Heart left ventricle (tissue), 16 donors: ENCODE measurements around the gene LYPD6B. TPM values are rescaled to one million over a fixed set of nuclear protein-coding genes. Genes with fewer than 3 reads are reported as not detected.

Experiments used
- ATAC-seq, 4 donors: fragments of 200-7000 bp; cut with Tn5 transposase; one replicate each; pipeline ENCODE4 v1.9.1; 2020 to 2022; ENCODE audit warnings: moderate library complexity in 4 of 4, mild to moderate bottlenecking in 3 of 4, moderate number of reproducible peaks in 1 of 4
- DNase-seq, 5 donors: peaks; one replicate each; pipeline ENCODE4 v3.0.0-alpha.2; 2020
- H3K27ac ChIP-seq, 12 donors: fragments of 200-600 bp; sonication (generic) in 4 of 12; one replicate each; pipeline versions ENCODE4 v1.5.0 to v1.8.0; 2016 to 2022; ENCODE audit warnings: mild to moderate bottlenecking in 2 of 12
- H3K27me3 ChIP-seq, 9 donors: fragments of 200-600 bp; sonication (generic) in 2 of 9; one replicate each; pipeline versions ENCODE4 v1.5.1 to v1.8.0; 2016 to 2022; ENCODE audit warnings: mild to moderate bottlenecking in 3 of 9
- H3K36me3 ChIP-seq, 9 donors: fragments of 200-600 bp; sonication (generic) in 2 of 9; one replicate each; pipeline versions ENCODE4 v1.5.0 to v1.8.0; 2018 to 2022; ENCODE audit warnings: mild to moderate bottlenecking in 2 of 9
- H3K4me1 ChIP-seq, 12 donors: fragments of 200-600 bp; sonication (generic) in 4 of 12; one replicate each; pipeline versions ENCODE4 v1.5.0 to v1.8.0; 2016 to 2022; ENCODE audit warnings: mild to moderate bottlenecking in 3 of 12
- H3K4me3 ChIP-seq, 12 donors: fragments of 200-600 bp; sonication (generic) in 4 of 12; one replicate each; pipeline versions ENCODE4 v1.5.0 to v1.8.0; 2017 to 2022; ENCODE audit warnings: mild to moderate bottlenecking in 9 of 12, moderate library complexity in 4 of 12
- H3K9me3 ChIP-seq, 12 donors: fragments of 200-600 bp; sonication (generic) in 4 of 12; one replicate each; pipeline versions ENCODE4 v1.5.0 to v1.8.0; 2016 to 2022; ENCODE audit warnings: mild to moderate bottlenecking in 1 of 12
- CTCF ChIP-seq, 12 donors: fragments of 200-600 bp; sonication (generic) in 4 of 12; IDR thresholded peaks; one replicate each; pipeline versions ENCODE4 v1.5.0 to v1.8.0; 2018 to 2022; ENCODE audit warnings: antibody characterized with exemption in 12 of 12, mild to moderate bottlenecking in 5 of 12
- POLR2A ChIP-seq, 2 donors: fragments of 450-650 bp; IDR thresholded peaks; one replicate each; pipeline ENCODE4 v1.6.1; 2017; ENCODE audit warnings: antibody characterized with exemption in 2 of 2, mild to moderate bottlenecking in 2 of 2, moderate library complexity in 2 of 2
- WGBS, 4 donors: extraction: QIAGEN DNeasy Blood & Tissue Kit in 2 of 4; methylation state at CpG; one replicate each; pipeline versions ENCODE4 v1.1.5 to v1.1.7; 2013 to 2018; 5-methylcytosine and 5-hydroxymethylcytosine counted together
- intact Hi-C, 10 donors: fragments of 100-400 bp; cut with DNase I; formaldehyde crosslinking; loops; one replicate each; pipeline versions ENCODE4 v1.11.1 to v1.14.2; 2022
- polyA plus RNA-seq, 2 donors: library from polyadenylated mRNA; stranded (reverse); fragments of 200-250 nt; gene quantifications; one replicate each; pipeline ENCODE4 v1.2.3, GENCODE V29; 2013
- total RNA-seq, 9 donors: library from RNA; depleted of rRNA in 2 of 9; stranded (reverse); fragments of >200 nt in 2 of 9; fragmentation: NEBNext Ultra II Directional in 3 of 9; extraction: Animal tissue kit (Norgen Biotek cat#: 25700) in 3 of 9; gene quantifications; one replicate each; pipeline versions ENCODE4 v1.1.0 to v1.2.4, GENCODE V29; 2016 to 2023
- donor health status: ischemic (EF 13 %, LVEDD 7.1; RV severe dilation, severe dysfunction).
- donor health status: healthy with polysubstance abuse.
- donor health status: DM: no; HTN: yes; CAD: no.
- donor health status: DM: no; HTN: no; CAD: no.
- donor health status: ischemic (EF 25% LVEDD 6.9; RV normal size, moderate dysfunction).
- donor health status: ischemic (EF 25% LVEDD 5.7; RV mildly dilated, moderate dysfunction).
- donor health status: healthy.
- donor health status: DM: yes; HTN: yes; CAD: no.
- donor health status: ischemic (EF 35%, LVEDD 5.7; RV mildly dilated, moderate dysfunction).
- donor health status: nonischemic (EF 11% LVEDD 7.7; RV severe dilation, severe dysfunction).
- donor health status: DM: yes; HTN: yes; CAD: no.
- donor health status: PGD.
- donor health status: ischemic (EF 29% LVEDD 5.4; RV normal size, mild dysfunction).
- donor health status: nonischemic (EF 23%, LVEDD 6.1; RV moderate dilation, normal function).

The LYPD6B gene
- total and polyA plus RNA-seq, 11 donors: not detected

DNA sequence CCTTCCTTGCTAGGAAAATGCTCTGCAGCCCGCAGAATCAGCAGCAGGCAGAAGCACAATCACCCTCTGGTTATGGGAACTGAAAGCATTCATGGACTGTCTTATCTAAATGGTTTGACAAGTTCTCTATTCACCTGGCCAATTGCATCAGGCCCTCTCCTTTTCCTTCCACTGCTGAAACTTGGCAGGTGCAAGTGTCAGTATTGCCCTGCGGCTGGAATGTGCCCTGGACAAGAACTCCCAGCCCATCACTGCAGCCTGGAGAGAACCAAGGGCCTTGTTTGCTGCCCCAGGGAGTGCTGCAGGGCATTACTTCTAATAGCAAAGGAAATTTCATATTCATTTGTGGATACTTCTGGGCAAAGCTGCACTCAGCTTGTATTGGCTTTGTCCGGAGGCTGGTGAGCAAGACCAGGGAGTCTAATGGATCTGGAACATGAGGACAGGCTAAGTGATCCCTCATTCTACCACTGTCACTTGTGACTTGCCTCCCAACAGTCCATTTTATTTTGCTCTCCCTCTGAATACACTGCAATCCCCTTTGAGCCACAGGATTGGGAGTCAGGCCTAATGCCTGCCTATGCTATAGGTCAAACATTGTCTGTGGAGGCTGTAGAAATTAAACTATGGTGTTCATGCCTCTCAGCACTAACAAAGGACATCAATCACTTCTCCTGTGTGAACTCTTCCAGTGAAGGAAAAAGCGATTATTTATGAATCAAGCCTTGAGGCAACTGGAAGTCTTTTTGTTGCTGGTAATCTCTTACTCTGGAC lies 116.9 kb downstream of the LYPD6B start:
- TF ChIP-seq POLR2A (IDR thresholded peaks at IDR 0.05) (no peak), CTCF (IDR thresholded peaks at IDR 0.05) (no peak)

DNA sequence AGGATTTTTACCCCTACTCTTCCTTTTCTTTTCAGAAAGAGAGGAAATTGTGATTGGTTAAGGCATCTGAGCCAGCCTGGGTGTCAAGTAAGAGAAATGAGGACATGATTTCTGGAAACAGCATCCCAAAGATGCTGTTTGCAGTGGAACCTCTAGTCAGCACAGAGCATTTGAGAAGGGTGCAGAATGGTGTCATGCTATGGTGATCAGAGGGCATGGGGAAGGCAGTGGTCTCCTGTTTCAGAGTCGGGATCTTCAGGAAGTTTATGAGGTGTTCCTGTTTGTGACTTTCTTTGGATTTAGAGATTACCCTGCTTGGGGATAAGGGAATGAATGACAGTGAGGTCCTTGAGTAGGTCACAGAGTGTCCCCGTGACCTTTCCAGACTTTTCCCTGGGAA lies 117.5 kb downstream of the LYPD6B start:
- no peaks in the 10 kb centered on the region for H3K27me3 ChIP-seq
- ATAC-seq (no peak), DNase-seq (no peak)
- H3K4me3 ChIP-seq: no peak overlapping the region
- 76 to 92% (median 84%) methylated on average over 2 of the region's 2 CpGs for WGBS, 4 donors
- no peak overlapping the region for H3K27ac ChIP-seq
- no peak for TF ChIP-seq CTCF (IDR thresholded peaks at IDR 0.05)
- no peak for TF ChIP-seq POLR2A (IDR thresholded peaks at IDR 0.05)
- no peaks in the 10 kb centered on the region for H3K9me3 ChIP-seq
- H3K36me3 ChIP-seq: no peaks in the 10 kb centered on the region
- intact Hi-C loops: no loop called here
- H3K4me1 ChIP-seq: peaks cover 0 to 16% (median 0%) of the 10 kb centered on the region in 12 donors

More for the DNA sequence above, 116.9 kb downstream of the LYPD6B start:
- Histone ChIP-seq H3K4me3 (no peak overlapping the region), H3K27me3 (no peaks in the 10 kb centered on the region), H3K27ac (no peak overlapping the region), H3K4me1 (peaks cover 0 to 16% (median 0%) of the 10 kb centered on the region in 12 donors), H3K9me3 (peaks cover 0 to 1% (median 0%) of the 10 kb centered on the region in 12 donors), H3K36me3 (no peaks in the 10 kb centered on the region)
- no peak for DNase-seq
- no peak for ATAC-seq
- WGBS, 4 donors: 71 to 86% (median 77%) methylated on average over 4 of the region's 4 CpGs
- intact Hi-C loops: no loop called here

GRCh38 chr2:149156971-149157740 lies 118.7 kb downstream of the LYPD6B start:
- H3K4me1 ChIP-seq: peaks cover 0 to 17% (median 0%) of the 10 kb centered on the region in 12 donors
- no peak for TF ChIP-seq POLR2A (IDR thresholded peaks at IDR 0.05)
- TF ChIP-seq CTCF (IDR thresholded peaks at IDR 0.05): no peak
- no peaks in the 10 kb centered on the region for H3K36me3 ChIP-seq
- H3K27me3 ChIP-seq: no peaks in the 10 kb centered on the region
- no peak overlapping the region for H3K27ac ChIP-seq
- no peak overlapping the region for H3K4me3 ChIP-seq
- WGBS, 4 donors: 73 to 76% (median 75%) methylated on average over 8 of the region's 8 CpGs
- DNase-seq (no peak), ATAC-seq (no peak)
- intact Hi-C loops: no loop called here
- H3K9me3 ChIP-seq: no peaks in the 10 kb centered on the region

- no peaks in the 10 kb centered on the region for H3K9me3 ChIP-seq
These were observed 120.5 kb downstream of the LYPD6B start for GRCh38 chr2:149158957-149159356.

More at GRCh38 chr2:149158957-149159356, 120.5 kb downstream of the LYPD6B start:
- Histone ChIP-seq H3K27me3 (no peaks in the 10 kb centered on the region), H3K27ac (no peak overlapping the region), H3K36me3 (no peaks in the 10 kb centered on the region), H3K4me1 (peaks cover 0 to 6% (median 0%) of the 10 kb centered on the region in 12 donors), H3K4me3 (no peak overlapping the region)
- ATAC-seq (no peak), DNase-seq (no peak)
- 82 to 92% (median 89%) methylated on average over 1 of the region's 1 CpG for WGBS, 4 donors
- TF ChIP-seq CTCF (IDR thresholded peaks at IDR 0.05) (no peak), POLR2A (IDR thresholded peaks at IDR 0.05) (no peak)
- intact Hi-C loops: no loop called here
